ENCODE measurements around the gene SBK3.

The SBK3 gene

DNA sequence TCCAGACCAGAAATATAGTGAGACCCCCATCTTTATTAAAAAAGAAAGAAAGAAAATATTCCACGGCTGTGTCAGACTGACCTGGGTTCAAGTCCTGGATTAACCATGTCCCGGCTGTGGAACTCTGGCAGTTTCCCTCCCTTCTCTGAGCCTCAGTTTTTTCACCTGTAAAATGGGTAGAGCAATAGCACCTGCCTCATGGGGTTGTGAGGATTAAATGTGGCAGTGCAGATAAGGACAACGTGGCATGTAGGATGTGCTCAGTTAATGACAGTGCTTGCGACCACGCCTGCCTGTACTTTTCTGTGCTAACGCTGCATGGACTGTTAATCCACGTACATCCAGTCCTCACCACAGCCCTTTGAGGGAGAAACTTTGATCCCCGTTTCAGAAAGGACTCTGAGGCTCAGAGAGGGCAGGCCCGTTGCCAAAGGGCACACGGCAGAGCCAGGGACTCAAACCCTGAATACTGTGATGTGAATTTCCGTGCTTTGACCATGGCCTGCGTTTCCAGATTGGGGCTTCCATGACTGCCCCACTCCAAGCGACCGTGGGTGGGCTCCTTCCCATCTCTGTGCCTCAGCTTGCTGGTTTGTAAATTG is 24.6 kb downstream of the SBK3 start:
- TF ChIP-seq CTCF (conservative IDR thresholded peaks at IDR 0.05; ENCODE audit: low read length): no peak
- no peak overlapping the region for H3K4me3 ChIP-seq (ENCODE audit: low read length)
- no peak for DNase-seq (ENCODE audit: low read depth)

DNA sequence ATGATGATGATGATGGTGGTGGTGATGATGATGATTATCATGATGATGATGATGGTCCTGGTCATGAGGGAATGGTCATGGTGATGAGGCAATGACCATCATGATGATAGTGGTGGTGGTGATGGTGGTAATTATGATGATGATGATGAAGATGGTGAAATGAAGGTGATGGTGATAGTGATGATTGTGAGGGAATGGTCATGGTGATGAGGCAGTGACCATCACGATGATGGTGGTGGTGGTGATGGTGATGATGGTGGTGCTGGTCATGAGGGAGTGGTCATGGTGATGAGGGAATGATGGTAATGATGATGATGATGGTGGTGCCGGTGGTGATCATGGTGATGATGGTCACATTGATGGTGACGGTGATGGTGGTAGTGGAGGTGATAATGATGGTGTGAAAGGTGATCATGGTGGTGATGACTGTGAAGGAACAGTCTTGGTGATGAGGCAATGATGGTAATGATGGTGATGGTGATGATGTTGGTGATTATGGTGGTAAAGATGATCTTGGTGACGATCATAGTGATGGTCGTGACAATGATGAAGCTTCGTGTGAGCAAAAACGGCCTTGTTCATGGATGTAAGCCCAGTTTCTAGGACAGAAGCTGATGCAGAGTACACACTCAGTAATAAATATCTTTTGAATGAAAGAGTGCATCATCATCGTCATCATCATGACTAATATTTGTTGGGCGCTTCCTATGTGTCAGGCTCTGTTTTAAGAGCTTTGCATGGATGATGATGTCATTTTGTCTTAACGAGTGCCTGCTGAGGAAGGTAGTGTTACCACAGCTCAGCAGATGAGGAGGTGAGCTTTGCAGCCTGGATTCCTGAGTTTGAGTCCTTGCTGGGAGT is 25.7 kb downstream of the SBK3 start:
- peak; percentile 72 for DNase-seq (ENCODE audit: low read depth)
- TF ChIP-seq CTCF (conservative IDR thresholded peaks at IDR 0.05; ENCODE audit: low read length): no peak
- no peak overlapping the region for H3K4me3 ChIP-seq (ENCODE audit: low read length)

- TF ChIP-seq CTCF (conservative IDR thresholded peaks at IDR 0.05; ENCODE audit: low read length): peak; percentile 88
- peak overlapping the region; percentile 52 for H3K4me3 ChIP-seq (ENCODE audit: low read length)
- peak; percentile 90 for DNase-seq (ENCODE audit: low read depth)
Observed at GRCh38 chr19:55516878-55517620, 28.3 kb downstream of the SBK3 start.

- no peak overlapping the region for H3K4me3 ChIP-seq (ENCODE audit: low read length)
- no peak for TF ChIP-seq CTCF (conservative IDR thresholded peaks at IDR 0.05; ENCODE audit: low read length)
- DNase-seq (ENCODE audit: low read depth): no peak
Observed at GRCh38 chr19:55508120-55508519, 37.2 kb downstream of the SBK3 start.

DNA sequence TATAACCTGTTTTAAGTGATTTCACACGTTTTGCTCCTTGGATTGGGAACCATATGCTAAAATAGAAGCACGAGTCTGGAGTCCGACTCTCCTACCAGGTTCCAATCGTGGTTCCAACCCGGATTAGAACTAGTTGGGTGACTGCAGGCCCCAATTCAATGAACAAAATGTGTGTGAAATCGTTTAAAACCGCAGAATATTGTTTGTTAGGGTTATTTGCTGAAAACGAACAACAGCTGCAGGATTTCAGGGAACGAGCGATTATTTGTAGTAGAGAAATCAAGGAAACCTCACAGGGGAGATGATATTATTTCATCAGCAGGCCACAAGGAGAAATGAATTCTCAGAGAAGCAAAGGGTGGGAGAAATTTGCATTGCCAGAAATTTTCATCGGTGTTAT is 40.4 kb downstream of the SBK3 start:
- DNase-seq (ENCODE audit: low read depth): no peak
- TF ChIP-seq CTCF (conservative IDR thresholded peaks at IDR 0.05; ENCODE audit: low read length): no peak
- H3K4me3 ChIP-seq (ENCODE audit: low read length): no peak overlapping the region

DNA sequence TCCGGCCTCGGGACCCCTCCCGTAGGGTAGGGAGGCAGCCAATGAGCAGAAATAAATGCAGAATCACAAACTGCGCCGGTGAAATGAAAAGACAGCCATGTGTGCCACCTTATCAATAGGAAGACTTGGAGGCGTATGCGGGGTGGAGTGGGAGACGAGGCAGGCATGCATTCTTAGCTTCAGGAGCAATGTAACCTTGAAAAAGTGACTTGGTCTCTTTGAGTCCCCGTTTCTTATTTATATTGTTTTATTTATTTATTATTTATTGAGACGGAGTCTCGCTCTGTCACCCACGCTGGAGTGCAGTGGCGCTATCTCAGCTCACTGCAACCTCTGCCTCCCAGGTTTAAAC is 41.1 kb downstream of the SBK3 start:
- DNase-seq (ENCODE audit: low read depth): no peak
- H3K4me3 ChIP-seq (ENCODE audit: low read length): no peak overlapping the region
- no peak for TF ChIP-seq CTCF (conservative IDR thresholded peaks at IDR 0.05; ENCODE audit: low read length)

All from AG10803 (cell line).